NCI-H510A (cell line): Measurements from ENCODE around the gene SPTB.

ENCODE experiments used
- DNase-seq: peaks from one replicate; lab custom pipeline; 2025; lab: John Stamatoyannopoulos, UW

The SPTB gene

DNA sequence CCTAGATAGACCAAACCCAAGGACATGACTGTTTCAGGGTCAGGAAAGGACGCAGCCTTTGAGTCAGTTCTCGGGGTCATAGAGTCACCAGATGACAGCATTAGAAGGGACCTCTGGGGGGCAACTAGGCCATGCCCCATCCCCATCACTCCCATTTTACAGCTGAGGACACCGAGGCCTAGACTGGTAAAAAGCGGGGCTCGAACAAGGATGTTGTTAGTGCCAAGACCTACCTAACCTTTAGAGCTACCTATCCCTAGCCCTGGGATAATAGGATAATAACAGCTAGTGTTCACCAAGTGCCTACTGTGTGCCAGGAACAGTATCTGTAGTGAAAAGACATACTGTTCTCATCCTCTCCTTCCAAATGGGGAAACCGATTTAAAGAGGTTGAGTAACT is 126.8 kb downstream of the SPTB start:
- no peak for DNase-seq

DNA sequence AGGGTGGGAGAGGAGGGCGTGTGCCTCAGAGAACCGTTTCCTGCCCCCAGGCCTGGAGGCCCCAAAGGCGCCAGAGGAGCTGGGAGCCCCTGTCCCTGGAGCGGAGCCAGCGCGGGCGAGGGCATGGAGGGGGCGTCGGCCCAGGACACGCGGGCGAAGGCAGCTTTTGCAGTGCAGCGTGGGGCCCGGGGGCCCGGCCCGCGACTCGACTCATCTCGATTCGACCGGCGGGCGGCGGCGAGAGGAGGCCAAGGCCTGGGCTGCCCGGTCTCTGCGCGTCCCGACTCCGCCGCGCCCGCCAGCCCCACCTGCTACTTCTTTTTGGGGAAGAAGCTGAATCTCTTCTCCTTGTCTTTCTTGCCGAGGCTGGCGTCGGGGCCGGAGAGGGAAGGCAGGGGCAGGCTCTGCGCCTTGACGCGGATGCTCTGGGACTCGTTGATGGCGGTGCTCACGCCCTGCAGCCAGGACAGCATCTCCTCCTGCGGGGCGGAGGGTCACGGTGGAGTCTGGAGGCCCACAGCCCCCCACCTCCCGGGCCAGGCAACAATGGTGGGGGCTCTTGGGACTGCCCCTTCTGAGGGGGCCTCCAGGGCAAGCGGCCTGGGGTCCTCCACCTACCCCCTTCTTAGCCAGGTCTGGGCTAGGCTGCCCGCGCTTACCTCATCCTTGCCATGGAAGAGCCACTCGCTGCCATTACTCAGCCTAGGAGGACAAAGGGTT is 130.6 kb downstream of the SPTB start:
- DNase-seq = no peak

DNA sequence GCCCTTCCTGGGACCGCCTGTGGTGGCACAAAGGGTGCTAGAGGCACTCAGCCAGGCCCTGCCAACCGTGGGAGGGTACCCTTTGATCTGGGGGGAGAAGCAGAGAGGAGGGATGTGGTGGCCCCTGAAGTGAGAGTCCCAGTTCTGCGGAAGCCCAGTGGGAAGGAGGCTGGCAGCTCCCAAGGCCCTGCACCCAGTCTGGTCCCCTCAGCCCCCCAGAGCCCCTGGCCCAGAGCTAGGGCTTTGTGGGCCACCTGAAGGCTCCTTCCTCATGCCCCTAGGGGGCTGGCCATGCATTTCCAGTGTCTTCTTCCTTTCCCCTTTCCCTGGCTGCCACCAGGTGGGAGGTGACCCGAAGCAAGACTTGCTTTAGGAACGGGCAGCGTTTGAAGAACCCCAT is 131.2 kb downstream of the SPTB start:
- DNase-seq = no peak

DNA sequence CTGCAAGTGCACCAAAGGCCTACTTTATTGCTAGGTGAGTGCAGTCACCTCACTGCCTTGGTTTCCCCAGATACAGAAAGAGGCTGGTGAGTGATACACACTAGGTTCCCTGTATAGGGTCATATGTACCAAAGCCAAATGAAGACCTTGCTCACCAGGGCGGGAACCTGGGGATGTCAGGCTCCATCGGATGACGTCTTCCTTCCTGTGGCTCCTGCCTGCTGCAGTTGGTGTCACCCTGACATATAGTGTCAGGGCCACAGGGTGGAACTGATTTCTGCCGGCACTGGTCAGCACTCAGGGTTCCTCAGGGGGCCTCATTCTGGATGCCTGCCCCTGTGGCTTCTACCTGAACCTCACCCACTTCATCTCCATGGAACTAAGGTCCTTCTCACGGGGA is 132.4 kb downstream of the SPTB start:
- DNase-seq = no peak

DNA sequence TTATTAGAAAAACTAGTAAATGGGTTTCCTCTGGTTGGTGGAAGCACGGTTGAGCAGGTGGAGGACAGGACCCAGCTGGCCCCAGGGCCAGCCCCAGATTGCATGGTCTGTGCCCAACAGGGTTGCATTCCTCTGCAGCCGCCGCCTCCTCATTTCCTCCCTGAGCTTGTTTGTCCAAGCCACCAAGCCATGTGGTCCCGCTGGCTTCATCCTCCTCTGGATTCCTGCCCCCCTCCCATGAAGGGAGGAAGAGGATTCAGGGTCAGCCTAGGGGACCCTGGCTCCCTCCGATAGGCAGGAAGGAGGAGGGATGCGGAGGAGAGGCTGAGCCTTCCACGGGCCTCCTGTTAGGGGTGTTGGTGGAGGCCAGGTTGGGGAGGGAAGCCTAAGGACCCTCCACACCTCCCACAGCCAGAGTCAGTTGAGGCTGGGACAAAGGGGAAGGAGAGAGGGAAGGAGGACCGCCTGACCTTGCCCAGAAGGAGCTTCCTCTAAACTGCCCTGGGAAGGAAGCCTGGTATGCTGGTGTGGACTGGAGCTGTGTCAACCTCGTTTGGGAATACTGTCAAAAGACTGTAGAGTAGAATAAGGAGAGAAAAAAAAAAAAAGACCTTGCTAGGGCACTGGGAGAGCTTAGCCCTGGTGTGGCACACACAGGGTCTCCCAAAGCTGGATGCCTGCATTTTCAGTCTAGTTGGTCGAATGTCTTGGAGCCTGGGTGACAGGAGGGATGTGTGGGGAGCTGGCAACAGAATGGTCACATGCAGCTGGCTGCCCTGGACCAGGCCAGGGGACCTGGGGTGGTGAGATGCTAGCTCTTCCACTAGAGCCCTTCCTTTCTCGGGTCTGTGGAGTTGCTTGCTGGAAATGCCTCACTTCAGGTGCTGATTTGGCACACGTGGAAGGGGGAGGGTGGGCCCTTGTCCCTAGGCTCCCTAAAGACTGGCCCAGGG is 133.1 kb downstream of the SPTB start:
- no peak for DNase-seq

DNA sequence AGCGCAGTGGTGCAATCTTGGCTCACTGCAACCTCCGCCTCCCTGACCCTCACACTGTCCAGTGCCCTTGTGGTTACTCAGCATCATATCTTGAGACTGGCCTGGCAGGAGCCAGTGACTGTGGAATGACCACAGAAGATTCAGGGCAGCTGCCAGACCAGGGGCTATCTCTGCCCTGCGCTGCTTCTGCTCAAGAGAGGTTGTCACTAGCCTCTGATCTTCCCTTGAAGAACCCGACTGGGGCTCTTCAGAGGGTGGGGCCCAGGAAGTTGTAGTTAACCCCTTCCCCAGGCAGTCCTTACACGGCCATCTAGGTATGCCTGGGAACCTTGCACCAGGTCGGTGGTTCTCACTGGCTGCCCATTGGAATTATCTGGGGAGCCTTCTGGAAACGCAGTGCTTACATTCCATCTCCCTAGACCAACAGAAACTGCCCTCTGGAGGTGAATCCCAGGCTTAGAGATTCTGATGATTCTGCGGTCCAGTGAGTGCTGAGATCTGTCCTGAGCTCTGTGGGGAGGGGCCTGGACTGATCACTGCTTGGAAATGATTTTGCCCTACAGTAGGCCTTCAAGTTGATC is 134.1 kb downstream of the SPTB start:
- DNase-seq = no peak

DNA sequence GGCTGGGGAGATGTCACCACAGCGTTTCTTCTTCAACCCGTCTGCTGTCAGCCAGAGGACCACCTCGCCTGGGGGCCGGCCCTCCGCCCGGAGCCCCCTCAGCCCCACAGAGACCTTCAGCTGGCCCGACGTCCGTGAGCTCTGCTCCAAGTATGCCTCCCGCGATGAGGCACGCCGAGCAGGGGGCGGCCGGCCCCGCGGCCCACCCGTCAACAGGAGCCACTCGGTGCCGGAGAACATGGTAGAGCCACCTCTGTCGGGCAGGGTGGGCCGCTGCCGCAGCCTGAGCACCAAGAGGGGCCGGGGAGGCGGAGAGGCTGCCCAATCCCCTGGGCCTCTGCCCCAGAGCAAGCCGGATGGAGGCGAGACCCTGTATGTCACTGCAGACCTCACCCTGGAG is 136.6 kb downstream of the SPTB start:
- DNase-seq = no peak

DNA sequence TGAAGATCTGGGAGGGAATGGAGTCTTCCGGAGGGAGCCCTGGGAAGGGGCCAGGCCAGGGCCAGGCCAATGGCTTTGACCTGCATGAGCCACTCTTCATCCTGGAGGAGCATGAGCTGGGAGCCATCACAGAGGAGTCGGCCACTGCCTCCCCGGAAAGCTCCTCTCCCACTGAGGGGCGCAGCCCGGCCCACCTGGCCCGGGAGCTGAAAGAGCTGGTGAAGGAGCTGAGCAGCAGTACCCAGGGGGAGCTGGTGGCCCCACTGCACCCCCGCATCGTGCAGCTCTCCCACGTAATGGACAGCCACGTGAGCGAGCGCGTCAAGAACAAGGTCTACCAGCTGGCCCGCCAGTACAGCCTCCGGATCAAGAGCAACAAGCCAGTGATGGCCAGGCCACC is 137.7 kb downstream of the SPTB start:
- no peak for DNase-seq

DNA sequence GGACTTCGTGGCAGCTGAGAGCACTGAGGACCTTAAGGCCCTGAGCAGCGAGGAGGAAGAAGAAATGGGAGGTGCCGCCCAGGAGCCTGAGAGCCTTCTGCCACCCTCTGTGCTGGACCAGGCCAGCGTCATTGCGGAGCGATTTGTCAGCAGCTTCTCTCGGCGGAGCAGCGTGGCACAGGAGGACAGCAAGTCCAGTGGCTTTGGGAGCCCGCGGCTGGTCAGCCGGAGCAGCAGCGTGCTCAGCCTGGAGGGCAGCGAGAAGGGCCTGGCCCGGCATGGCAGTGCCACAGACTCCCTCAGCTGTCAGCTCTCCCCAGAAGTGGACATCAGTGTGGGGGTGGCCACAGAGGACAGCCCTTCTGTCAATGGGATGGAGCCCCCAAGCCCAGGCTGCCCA is 138.5 kb downstream of the SPTB start:
- DNase-seq = no peak

DNA sequence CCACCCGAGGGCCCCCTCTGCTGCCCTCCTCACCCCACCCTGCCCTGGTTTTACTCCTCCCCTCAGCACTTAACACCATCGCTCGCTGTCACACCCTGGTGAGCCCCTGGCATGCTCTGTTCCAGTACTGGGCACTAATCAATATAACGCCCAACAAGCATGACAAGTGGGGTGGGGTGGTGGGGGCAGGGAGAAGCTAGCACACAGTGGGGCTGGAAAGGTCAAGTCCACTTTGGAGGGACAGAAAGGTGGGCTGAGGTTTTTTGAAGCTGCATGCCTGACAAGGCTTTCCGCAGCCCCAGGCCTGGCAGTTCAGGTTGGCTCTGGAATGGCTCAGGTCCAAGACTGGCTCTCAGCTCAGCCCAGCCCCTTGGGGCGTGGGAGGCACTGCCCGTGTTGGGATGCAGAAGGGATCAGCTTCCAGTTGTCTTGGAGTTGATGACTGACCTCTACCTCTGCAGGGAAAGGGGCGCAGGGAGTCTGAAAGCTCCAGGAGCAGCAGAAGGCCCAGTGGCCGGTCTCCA is 141.4 kb downstream of the SPTB start:
- DNase-seq = no peak

DNA sequence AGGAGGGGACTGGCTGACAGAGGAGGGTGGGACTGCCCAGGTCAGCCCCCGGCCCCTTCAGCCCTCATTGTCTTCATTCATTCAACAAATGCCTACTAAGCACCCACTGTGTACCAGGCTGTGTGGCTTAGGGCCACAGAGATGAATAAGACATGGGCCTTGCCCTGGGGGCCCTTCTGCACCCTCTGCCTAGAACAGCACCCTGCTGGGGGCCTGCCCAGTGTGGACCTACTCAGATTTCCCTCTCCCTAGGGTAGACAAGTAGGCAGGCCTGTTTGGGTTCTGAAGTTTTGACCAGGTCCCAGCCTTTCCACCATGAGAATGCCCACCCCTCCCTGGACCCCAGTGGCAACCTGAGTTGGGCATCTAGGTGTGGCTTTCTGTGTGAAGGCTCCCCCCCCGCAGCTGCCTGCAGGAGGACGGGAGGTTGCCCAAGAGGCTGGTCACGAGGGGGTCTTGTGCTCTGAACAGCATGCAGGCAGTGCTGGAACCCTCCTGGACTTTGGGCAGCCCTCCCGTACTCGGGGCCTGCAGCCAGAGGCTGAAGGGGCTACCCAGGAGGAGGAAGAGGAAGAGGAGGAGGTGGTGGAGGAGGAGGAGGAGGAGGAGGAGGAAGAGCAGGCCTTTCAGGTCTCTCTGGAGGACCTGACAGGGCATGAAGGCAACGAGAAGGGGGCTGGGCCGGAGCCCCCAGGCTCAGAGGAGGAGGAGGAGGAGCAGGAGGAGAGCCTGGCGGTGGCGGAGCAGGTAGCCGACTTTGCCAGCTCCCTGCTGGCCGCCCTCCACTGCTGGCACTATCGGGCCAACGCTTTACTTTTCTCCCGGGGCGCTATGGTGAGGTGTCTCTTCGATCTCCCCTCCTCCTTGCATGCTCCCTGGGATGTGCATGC is 142.1 kb downstream of the SPTB start:
- DNase-seq = no peak

DNA sequence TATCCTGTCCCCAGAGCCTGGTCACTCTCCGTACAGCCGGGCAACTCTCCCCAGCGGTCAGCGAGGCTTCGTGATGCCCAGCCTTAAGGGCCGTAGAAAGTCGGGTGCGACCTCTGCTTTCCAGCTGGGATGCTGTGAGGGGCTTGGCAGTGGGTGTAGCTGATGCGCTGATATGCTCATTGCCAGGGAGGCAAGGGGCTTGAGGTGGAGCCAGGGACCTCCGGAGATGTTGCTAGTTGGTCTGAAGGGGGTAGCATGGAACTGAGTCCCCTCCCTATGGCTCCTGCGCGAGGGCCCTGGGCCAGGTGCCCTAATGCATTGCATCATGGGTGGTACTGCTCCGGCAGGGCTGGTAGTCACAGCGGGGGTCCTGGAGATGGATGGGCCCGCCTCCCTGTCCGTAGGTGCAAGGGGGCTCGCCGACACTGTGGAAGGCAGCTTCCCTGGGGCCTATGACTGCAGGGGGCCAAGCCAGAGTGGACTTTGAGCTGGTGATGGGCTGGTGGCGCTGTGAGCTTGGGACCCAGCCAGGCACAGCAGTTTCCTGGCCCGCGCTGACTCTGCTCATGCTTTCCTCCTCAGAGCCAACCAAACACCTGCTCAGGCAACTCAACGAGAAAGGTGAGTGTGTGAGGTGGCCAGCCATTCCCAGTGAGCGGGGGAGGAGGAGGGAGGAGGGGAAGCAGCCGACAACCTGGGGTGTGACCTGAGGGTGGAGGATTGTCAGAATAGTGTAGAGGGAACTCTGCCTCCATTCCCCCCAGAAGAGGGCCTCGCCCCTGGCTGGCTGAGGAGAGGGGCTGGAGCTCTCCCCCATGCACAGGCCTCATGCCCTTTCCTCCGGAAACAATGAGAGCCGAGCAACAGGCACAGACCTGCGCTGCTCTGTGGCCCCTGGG is 143.2 kb downstream of the SPTB start:
- peak; percentile 87 for DNase-seq

DNA sequence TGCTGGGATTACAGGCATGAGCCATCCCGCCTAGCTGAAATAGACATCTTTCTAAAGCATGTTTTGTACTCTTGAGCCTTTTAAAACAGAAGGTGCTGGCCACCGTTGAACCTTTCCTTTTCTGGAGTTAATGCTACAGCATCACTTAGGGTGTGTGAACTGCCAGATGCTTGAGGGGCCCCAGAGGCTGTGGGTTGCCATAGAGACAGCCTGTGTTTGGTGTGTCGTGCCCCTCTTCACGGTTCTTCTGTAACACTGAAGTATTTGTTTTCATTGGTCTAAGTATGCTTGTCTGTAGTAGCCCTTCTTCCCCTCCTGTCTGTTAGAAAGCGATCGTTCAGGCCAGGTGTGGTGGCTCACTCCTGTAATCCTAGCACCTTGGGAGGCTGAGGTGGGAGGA is 144.7 kb downstream of the SPTB start:
- peak; percentile 74 for DNase-seq

DNA sequence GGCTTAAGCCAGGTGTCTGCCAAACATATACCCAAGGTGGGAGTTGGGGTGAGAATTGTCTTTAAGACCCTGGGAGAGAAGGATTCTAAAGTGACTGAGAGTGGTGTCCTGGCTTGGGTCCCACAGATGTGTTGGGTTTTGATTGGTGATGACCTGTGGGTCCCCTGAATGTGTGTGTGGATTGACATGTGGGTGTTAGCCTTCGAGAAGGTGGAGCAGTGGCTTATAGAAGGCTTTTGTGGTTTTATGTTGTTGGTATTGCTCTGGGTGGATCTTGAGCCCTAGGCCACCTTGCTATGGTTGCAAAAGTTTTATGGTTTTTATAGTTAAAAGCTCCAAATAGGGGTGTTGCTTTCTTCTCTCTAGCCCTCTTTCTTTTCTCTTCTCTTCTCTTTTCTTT is 145.8 kb downstream of the SPTB start:
- DNase-seq = no peak

DNA sequence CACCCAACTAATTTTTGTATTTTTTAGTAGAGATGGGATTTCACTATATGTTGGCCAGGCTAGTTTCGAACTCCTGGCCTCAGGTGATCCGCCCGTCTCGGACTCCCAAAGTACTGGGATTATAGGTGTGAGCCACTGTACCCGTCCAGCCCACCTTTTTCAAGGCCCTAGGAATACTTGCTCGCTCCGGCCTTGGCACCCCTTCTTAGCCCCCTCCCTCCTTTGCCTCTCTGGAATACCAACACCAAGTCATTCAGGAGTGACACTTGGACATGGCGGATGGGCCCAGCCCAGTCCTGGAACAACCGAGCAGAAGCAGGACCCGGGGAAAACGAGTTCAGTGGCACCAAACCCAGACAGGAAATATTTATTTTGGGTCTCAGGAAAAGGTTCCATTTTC is 146.4 kb downstream of the SPTB start:
- no peak for DNase-seq

DNA sequence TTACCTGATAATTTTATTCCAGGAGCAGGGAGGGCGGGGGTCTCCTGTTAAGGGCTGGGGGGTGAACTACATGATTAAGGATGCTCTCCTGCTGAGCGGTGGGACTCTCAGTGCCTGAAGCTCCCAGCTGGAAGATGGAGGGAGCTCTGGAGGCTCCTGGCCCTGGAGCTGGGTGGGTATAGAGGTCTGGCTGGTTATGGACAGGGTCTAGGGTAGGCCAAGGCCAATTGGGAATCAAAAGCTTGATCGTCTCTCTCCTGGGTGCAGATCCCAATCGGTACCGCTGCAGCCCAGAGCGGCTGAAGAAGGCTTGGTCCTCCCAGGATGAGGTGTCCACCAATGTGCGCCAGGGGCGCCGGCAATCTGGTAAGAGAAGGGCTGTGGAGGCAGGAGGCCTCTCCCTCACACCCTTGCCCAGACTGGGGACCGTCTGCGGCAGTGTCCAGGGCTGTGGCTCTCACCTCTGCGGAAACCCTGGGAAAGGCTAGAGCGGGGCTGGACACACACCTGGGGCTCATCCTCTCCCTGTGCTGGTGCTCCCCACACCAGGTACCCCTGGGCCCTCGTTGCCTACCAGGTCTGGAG is 147.1 kb downstream of the SPTB start:
- no peak for DNase-seq

DNA sequence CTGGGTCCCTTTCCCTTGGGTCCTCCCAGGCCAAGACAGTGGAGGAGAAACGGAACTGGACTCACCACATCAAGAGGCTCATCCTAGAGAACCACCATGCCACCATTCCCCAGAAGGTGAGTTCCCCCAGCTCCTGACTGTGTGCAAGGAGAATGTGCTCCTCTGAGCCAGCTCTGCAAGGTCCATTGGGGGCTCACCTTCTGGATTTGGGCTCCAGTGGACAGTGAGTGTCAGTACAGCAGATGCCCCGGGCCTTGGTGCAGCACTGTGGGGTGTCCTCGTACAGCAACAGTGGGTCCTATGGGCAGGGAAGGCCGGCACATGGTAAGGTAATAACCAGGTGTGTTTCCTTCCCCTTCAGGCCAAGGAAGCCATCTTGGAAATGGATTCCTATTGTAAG is 147.6 kb downstream of the SPTB start:
- DNase-seq = no peak

DNA sequence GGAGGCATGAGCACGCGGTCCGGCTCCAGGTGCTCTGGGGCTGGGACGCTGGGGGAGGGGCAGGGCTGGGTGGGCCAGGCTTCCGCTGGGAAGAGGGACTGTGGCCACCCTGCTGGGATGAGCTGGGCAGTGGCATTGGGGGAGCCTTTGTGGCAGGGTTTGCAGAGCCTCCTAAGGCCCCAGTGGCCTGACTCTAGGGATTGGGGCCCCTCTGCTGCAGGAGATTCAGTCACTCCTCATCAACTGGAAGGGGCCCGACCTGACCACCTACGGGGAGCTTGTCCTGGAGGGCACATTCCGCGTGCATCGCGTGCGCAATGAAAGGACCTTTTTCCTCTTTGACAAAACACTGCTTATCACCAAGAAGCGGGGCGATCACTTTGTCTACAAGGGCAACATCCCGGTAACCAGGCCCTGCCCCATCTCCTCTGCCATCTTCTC is 148.5 kb downstream of the SPTB start:
- DNase-seq = no peak

DNA sequence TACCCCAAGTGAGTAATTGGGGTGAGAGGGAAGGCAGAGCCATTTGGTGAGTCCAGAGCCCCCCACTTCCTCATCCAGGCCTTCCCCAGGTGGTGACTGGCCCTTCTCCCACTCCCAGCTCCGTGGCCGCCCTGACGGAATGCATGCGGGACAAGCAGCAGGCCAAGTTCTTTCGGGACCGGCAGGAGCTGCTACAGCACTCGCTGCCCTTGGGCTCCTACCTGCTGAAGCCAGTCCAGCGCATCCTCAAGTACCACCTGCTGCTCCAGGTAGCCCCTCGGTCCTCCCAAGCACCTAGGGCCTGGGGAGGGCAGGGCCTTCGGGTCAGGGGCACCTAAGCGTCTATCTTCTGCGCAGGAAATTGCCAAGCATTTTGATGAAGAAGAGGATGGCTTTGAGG is 149.0 kb downstream of the SPTB start:
- DNase-seq = no peak

DNA sequence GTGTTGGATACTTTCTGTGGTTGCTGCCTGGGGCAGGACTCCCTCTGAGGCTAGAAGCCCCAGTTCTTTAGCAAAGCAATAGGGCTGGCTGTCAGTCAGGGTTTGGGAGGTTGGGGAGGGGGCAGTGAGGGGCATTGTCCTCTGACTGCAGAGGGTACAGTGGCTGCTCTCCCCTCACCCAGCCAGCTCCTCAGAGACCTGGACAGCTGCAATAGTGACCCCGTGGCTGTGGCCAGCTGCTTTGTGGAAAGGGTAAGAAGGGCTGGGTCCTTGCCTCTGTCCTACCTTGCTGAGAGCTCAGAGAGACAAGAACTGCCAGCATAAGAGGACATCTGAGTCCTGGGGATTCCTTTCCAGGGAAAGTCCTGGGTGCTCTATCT is 149.7 kb downstream of the SPTB start:
- no peak for DNase-seq
